Endothelial cell of umbilical vein (primary cell): ENCODE data around the gene ASCL5. TPM values are rescaled to one million over a fixed set of nuclear protein-coding genes. Genes with fewer than 3 reads are reported as not detected.

ENCODE experiments used
- BruUV-seq: library from RNA; stranded (reverse); fragments of 400-500 nt; replicated peaks from 2 replicates; lab custom pipeline; 2021; lab: Mats Ljungman, UMichigan
- CTCF ChIA-PET: fragments of 300-600, 350-600 bp; sonication (Branson Sonifier 250); formaldehyde crosslinking; loops from one replicate; lab custom pipeline; 2021; ENCODE audit warnings: antibody characterized with exemption, inconsistent platforms; lab: Charles Lee
- POLR2A ChIA-PET: fragments of 300-600, 350-600 bp; sonication (Branson Sonifier 250); formaldehyde crosslinking; loops from one replicate; lab custom pipeline; 2021; ENCODE audit warnings: antibody characterized with exemption, inconsistent platforms; lab: Charles Lee
- DNase-seq: peaks from one replicate; pipeline ENCODE4 v3.0.0-alpha.2; 2011; ENCODE audit warnings: low read depth, low spot score
- FAIRE-seq: peaks from 2 replicates; lab custom pipeline; 2011; peaks lifted over from hg19 to GRCh38; lab: Jason Lieb, UNC
- H2AFZ ChIP-seq: 2 replicates; pipeline ENCODE4 v1.6.0; 2012; ENCODE audit warnings: low read depth, low read length, control low read depth, inconsistent platforms
- H3K27ac ChIP-seq: 2 replicates; pipeline ENCODE4 v1.5.1; 2011; ENCODE audit warnings: low read depth, mild to moderate bottlenecking, control low read depth, low read length, moderate library complexity; ENCODE audit not compliant: insufficient read depth
- H3K27me3 ChIP-seq, 2 experiments: 2 replicates each; pipeline versions ENCODE4 v1.6.0 to v1.6.1; 2011; ENCODE audit warnings: low read length in 2 of 2, mixed read lengths in 1 of 2; ENCODE audit not compliant: control insufficient read depth in 2 of 2, insufficient read depth in 2 of 2
- H3K36me3 ChIP-seq, 2 experiments: 2 replicates in 1 of 2; 3 replicates in 1 of 2; pipeline ENCODE4 v1.5.1; 2011; ENCODE audit warnings: low read length in 2 of 2, mild to moderate bottlenecking in 1 of 2, moderate library complexity in 1 of 2; ENCODE audit not compliant: control insufficient read depth in 2 of 2, insufficient read depth in 2 of 2; ENCODE audit errors: extremely low read depth in 1 of 2
- H3K4me1 ChIP-seq: 3 replicates; pipeline ENCODE4 v1.5.1; 2011; ENCODE audit warnings: mild to moderate bottlenecking, low read length; ENCODE audit not compliant: control insufficient read depth, insufficient read depth; ENCODE audit errors: extremely low read depth
- H3K4me2 ChIP-seq: 2 replicates; pipeline ENCODE4 v1.6.1; 2011; ENCODE audit warnings: low read length, control low read depth, mixed read lengths; ENCODE audit not compliant: insufficient read depth
- H3K4me3 ChIP-seq, 3 experiments: fragments of 200-600 bp in 1 of 3; sonication (generic), shearing (Covaris generic) in 1 of 3; replicated peaks in 1 of 3; 2 replicates each; pipeline ENCODE4 v1.5.1; 2011 to 2016; ENCODE audit warnings: control low read depth in 3 of 3, low read length in 3 of 3, mild to moderate bottlenecking in 2 of 3, inconsistent platforms in 1 of 3, low read depth in 1 of 3, moderate library complexity in 1 of 3; ENCODE audit not compliant: insufficient read depth in 1 of 3
- H3K79me2 ChIP-seq: 2 replicates; pipeline ENCODE4 v1.6.0; 2012; ENCODE audit warnings: low read length, inconsistent platforms; ENCODE audit not compliant: control insufficient read depth, insufficient read depth
- H3K9ac ChIP-seq: replicated peaks from 2 replicates; pipeline ENCODE3; 2011; ENCODE audit warnings: low read length, control low read depth; ENCODE audit not compliant: insufficient read depth; ENCODE audit errors: extremely low read depth
- H3K9me1 ChIP-seq: replicated peaks from 3 replicates; pipeline ENCODE4 v1.6.0; 2011; ENCODE audit warnings: mild to moderate bottlenecking, low read length; ENCODE audit not compliant: control insufficient read depth, insufficient read depth; ENCODE audit errors: extremely low read depth
- H3K9me3 ChIP-seq: replicated peaks from 2 replicates; pipeline ENCODE4 v1.5.1; 2012; ENCODE audit warnings: low read length, inconsistent platforms; ENCODE audit not compliant: control insufficient read depth, insufficient read depth
- H4K20me1 ChIP-seq: replicated peaks from 2 replicates; pipeline ENCODE3; 2011; ENCODE audit warnings: mild to moderate bottlenecking, low read length; ENCODE audit not compliant: control insufficient read depth, insufficient read depth; ENCODE audit errors: extremely low read depth
- FOS ChIP-seq: IDR thresholded peaks from 2 replicates; pipeline ENCODE4 v1.6.1; 2011; ENCODE audit warnings: mild to moderate bottlenecking, low read length, moderate library complexity, borderline replicate concordance; ENCODE audit not compliant: insufficient read depth
- POLR2A ChIP-seq: IDR thresholded peaks from 2 replicates; pipeline ENCODE4 v1.6.1; 2012; ENCODE audit warnings: low read depth, mild to moderate bottlenecking, control low read depth, low read length
- dilution Hi-C: fragments of 300-500 bp; cut with MboI; formaldehyde crosslinking; loops from one replicate; pipeline ENCODE4 v1.15.0; 2019; ENCODE audit warnings: low sequenced_read_pairs; ENCODE audit not compliant: extremely low pct_ligation_motif_present
- intact Hi-C: fragments of 100-400 bp; cut with micrococcal nuclease; formaldehyde crosslinking; loops from one replicate; pipeline ENCODE4 v1.10.0; 2022
- polyA plus RNA-seq, 4 experiments: library from polyadenylated mRNA; depleted of rRNA in 3 of 4; stranded (reverse) in 3 of 4; unstranded in 1 of 4; fragments of >200 nt; gene quantifications; 2 replicates each; pipeline versions ENCODE4 v1.2.1 to v1.2.3, GENCODE V29; 2011 to 2012; ENCODE audit warnings: missing spikeins in 1 of 4
- total RNA-seq: library from RNA; stranded (reverse); gene quantifications from 2 replicates; pipeline ENCODE4 v1.2.3, GENCODE V29; 2021
- TF ChIP-seq, protein P1 (sequence below), 2 donors: IDR thresholded peaks; 1 replicate in 1 of 2; 2 replicates in 1 of 2; pipeline ENCODE4 v1.5.1; 2011; ENCODE audit warnings: low read length in 2 of 2, mild to moderate bottlenecking in 2 of 2, moderate library complexity in 2 of 2, control low read depth in 1 of 2, inconsistent platforms in 1 of 2, low read depth in 1 of 2; ENCODE audit not compliant: insufficient read depth in 1 of 2; ENCODE audit errors: extremely low read depth in 1 of 2
- TF ChIP-seq, protein P2 (sequence below): IDR thresholded peaks from 2 replicates; pipeline ENCODE4 v1.6.1; 2011; ENCODE audit not compliant: insufficient read depth, insufficient read length

The ASCL5 gene
- total and polyA plus RNA-seq, 2 donors (not counting 3 experiments of a cell fraction or from before 2014, with no cell fraction given): not detected

DNA sequence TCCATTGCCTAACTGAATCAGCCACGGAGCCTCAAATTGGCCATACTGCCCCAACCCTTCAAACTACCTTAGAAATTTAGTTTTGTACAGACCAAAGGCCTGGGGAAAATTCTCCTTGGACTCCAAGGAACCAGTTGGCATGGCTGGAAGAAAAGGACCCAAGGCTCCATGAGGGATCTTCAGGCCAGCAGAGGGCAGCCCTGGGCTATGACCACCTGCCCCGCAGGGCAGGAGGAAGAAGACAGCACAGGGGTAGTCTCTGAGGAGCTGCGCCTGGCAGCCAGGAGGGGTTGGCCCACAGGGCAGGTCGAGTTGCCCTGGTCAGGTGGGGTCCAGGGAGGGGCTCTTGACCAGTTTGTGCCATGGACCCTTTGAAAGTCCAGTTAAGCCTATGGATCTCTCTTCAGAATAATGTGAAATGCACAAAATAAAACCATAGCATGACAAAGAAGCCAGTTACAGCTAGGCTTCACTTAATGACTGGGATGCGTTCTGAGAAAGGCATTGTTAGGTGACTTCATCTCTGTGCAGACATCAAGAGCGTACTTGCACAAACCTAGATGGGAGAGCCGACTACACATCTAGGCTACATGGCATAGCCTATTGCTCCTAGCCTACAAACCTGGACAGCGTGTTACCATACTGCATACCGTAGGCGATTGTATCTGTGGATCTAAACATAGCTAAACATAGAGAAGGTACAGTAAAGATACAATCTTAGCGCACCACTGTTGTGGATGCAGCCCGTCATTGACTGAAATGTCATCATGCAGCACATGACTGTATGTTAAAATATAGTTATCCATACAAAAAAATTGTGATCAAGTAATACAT lies 40.9 kb downstream of the ASCL5 start:
- POLR2A ChIA-PET: no interaction called here
- no peaks in the 10 kb centered on the region for H3K9me1 ChIP-seq
- H3K36me3 ChIP-seq: no peaks in the 10 kb centered on the region
- TF ChIP-seq, protein P1, sequence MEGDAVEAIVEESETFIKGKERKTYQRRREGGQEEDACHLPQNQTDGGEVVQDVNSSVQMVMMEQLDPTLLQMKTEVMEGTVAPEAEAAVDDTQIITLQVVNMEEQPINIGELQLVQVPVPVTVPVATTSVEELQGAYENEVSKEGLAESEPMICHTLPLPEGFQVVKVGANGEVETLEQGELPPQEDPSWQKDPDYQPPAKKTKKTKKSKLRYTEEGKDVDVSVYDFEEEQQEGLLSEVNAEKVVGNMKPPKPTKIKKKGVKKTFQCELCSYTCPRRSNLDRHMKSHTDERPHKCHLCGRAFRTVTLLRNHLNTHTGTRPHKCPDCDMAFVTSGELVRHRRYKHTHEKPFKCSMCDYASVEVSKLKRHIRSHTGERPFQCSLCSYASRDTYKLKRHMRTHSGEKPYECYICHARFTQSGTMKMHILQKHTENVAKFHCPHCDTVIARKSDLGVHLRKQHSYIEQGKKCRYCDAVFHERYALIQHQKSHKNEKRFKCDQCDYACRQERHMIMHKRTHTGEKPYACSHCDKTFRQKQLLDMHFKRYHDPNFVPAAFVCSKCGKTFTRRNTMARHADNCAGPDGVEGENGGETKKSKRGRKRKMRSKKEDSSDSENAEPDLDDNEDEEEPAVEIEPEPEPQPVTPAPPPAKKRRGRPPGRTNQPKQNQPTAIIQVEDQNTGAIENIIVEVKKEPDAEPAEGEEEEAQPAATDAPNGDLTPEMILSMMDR (IDR thresholded peaks at IDR 0.05; ENCODE audit: extremely low read depth in 1 of 2, insufficient read depth in 1 of 2, low read depth in 1 of 2, low read length in 2 of 2): peak; percentile 36 to 70
- TF ChIP-seq FOS (no peak), POLR2A (no peak)
- TF ChIP-seq, protein P2, sequence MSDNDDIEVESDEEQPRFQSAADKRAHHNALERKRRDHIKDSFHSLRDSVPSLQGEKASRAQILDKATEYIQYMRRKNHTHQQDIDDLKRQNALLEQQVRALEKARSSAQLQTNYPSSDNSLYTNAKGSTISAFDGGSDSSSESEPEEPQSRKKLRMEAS: no peak
- intact Hi-C loops (loop anchor here (1.0 to 5.0 kb wide), 2 partner anchors 28 to 136 kb away; no protein-coding TSS in a partner anchor), dilution Hi-C loops (no loop called here)
- no peaks in the 10 kb centered on the region for H3K9me3 ChIP-seq
- H2AFZ ChIP-seq: no peak overlapping the region
- no peak overlapping the region for H3K9ac ChIP-seq
- H3K4me2 ChIP-seq: no peak overlapping the region
- H3K4me3 ChIP-seq: no peak overlapping the region
- peak; percentile 31 for DNase-seq
- no peaks in the 10 kb centered on the region for H4K20me1 ChIP-seq
- BruUV-seq: no TSS peak
- H3K4me1 ChIP-seq: no peaks in the 10 kb centered on the region
- no peak overlapping the region for H3K27ac ChIP-seq
- no peaks in the 10 kb centered on the region for H3K79me2 ChIP-seq
- CTCF ChIA-PET: interaction anchor here (0.6 to 3.9 kb wide), 14 partner anchors 12 to 527 kb away, joined by 3 to 54 read pairs (median 4); partner anchors contain the start of gene CACNA1S
- H3K27me3 ChIP-seq: peaks cover 7% of the 10 kb centered on the region in 2 experiments
- no peak for FAIRE-seq
